A549 (cell line): Measurements from ENCODE around the gene RIPOR1.

Experiments
- CBX8 ChIP-seq: fragments of 200-600 bp; sonication (generic); IDR thresholded peaks from 2 replicates; pipeline ENCODE4 v1.6.1; 2016
- KDM1A ChIP-seq: fragments of 200-600 bp; sonication (generic); IDR thresholded peaks from 2 replicates; pipeline ENCODE4 v1.6.1; 2016; ENCODE audit warnings: low read depth, mild to moderate bottlenecking
- MYC ChIP-seq: IDR thresholded peaks from 2 replicates; pipeline ENCODE4 v1.6.1; 2012; ENCODE audit warnings: mild to moderate bottlenecking, inconsistent platforms, low read length, improper control_type of control experiment, borderline replicate concordance
- POLR2A ChIP-seq: IDR thresholded peaks from 2 replicates; pipeline ENCODE4 v1.6.1; 2012; ENCODE audit warnings: mild to moderate bottlenecking, low read length
- ZFP36 ChIP-seq: fragments of 450-650 bp; IDR thresholded peaks from 2 replicates; pipeline ENCODE4 v1.6.1; 2014; ENCODE audit warnings: borderline replicate concordance; ENCODE audit not compliant: partially characterized antibody
- TF ChIP-seq, protein P1 (sequence below): IDR thresholded peaks from 2 replicates; pipeline ENCODE4 v1.6.1; 2012
- TF ChIP-seq, protein P2 (sequence below): fragments of >200 bp; sonication (Bioruptor Twin); formaldehyde crosslinking; IDR thresholded peaks from 3 replicates; pipeline ENCODE4 v1.5.1; 2016

DNA sequence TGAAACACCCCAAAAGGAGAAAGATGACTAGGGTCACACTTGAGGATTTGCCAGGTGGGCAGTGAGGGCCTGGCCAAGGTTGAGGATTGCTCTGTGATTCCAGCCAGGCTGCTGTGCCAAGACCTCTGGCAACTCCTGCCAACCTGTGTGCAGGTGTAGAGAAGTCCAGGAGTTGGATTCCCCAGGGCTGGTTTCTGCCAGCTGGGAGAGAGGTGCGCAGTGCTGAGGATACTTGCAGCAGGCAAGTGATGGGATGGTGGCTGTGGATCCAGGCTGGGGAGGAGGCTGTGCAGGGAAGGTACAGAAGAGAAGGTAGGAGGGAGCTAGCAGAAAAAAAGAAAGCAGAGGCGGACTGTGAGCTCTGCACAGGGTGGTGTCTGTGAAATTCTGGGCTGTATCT lies 6.6 kb downstream of the RIPOR1 start:
- TF ChIP-seq, protein P1, sequence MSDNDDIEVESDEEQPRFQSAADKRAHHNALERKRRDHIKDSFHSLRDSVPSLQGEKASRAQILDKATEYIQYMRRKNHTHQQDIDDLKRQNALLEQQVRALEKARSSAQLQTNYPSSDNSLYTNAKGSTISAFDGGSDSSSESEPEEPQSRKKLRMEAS: no peak
- TF ChIP-seq POLR2A: no peak
- TF ChIP-seq MYC: no peak
- TF ChIP-seq, protein P2, sequence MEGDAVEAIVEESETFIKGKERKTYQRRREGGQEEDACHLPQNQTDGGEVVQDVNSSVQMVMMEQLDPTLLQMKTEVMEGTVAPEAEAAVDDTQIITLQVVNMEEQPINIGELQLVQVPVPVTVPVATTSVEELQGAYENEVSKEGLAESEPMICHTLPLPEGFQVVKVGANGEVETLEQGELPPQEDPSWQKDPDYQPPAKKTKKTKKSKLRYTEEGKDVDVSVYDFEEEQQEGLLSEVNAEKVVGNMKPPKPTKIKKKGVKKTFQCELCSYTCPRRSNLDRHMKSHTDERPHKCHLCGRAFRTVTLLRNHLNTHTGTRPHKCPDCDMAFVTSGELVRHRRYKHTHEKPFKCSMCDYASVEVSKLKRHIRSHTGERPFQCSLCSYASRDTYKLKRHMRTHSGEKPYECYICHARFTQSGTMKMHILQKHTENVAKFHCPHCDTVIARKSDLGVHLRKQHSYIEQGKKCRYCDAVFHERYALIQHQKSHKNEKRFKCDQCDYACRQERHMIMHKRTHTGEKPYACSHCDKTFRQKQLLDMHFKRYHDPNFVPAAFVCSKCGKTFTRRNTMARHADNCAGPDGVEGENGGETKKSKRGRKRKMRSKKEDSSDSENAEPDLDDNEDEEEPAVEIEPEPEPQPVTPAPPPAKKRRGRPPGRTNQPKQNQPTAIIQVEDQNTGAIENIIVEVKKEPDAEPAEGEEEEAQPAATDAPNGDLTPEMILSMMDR: no peak
- no peak for TF ChIP-seq CBX8
- TF ChIP-seq ZFP36: no peak
- TF ChIP-seq KDM1A: no peak
